NCI-H446 (cell line): Measurements from ENCODE around the gene CACNG8.
A peak's percentile ranks its signal among the peaks of the same experiment; 100 is the strongest.

Experiments
- DNase-seq, 2 experiments: peaks; one replicate each; lab custom pipeline; 2025; lab: John Stamatoyannopoulos, UW

The CACNG8 gene

DNA sequence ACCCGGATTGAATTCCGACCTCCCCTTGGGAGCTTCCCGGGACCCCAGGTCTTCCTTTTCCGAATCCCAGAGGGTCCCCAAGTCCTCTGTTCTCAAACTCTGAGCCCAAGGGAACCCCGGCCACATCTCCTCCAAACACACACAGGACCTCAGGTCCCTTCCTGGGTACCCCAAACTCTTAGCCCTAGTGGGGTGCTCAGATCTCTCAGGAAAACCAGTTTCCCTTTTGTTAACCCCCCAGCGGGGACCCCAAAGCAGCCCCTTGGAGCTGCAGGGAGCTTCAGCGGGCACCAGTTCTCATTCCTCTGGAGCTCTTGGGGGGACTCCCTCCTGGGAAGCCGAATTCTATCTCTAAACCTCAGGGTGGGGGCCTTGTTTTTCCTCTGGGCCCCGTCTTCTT lies 29.5 kb downstream of the CACNG8 start:
- DNase-seq = no peak

DNA sequence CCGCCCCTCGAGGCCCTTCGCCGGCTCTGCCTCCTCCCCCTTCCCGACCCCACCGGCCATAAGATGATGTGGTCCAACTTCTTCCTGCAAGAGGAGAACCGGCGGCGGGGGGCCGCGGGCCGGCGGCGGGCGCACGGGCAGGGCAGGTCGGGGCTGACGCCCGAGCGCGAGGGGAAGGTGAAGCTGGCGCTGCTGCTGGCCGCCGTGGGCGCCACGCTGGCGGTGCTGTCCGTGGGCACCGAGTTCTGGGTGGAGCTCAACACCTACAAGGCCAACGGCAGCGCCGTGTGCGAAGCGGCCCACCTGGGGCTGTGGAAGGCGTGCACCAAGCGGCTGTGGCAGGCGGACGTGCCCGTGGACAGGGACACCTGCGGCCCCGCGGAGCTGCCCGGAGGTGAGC lies 30.1 kb downstream of the CACNG8 start:
- no peak for DNase-seq

DNA sequence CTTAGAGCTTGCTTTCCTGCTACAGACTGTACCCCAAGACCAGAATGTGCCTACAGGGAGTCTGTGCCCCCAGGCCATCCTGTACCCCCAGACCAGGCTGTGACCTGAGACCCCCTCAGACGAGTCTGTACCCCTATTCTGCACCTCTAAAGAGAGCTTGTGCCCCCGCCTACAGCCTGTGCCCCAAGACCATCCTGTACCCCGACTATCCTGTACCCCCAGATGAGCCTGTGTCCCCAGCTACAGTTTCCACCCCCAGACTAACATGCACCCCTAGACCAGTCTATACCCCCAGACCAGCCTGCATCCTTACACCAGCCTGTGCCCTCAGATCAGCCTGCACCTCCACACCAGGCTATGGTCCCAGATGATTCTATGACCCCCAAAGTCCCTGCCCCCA lies 30.7 kb downstream of the CACNG8 start:
- DNase-seq = no peak

DNA sequence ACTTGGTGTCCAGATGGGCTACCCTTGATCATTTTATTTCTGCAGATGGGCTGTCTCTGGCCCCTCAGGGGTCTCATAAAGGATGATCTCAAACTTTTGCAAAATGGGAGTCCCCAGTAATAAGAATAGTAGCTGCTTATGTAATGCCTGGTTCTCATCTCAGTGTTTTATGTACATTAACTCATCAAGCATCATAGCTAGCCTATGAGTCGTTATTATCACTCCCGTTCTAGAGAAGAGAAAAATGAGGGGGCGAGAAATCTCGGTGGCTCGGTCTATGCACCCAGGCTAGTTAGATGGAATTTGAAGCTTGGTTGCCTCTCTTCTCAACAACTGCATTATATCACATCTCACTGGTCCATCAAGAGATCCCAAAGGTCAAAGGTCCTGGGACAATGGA lies 32.1 kb downstream of the CACNG8 start:
- DNase-seq = no peak

DNA sequence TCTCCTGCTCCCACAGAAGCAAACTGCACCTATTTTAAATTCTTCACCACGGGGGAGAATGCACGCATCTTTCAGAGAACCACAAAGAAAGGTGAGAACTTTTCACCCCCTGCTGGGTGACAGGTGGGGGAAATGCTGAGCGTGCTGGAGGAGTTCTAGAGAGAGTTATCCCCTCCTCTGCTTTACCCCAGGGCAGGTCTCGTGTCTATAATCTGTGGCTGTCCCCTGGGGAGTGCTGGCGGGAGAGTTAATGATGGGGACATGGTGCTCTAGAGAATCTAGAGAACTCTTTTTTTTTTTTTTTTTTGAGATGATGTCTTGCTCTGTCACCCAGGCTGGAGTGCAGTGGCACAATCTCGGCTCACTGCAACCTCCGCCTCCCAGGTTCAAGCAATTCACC lies 35.5 kb downstream of the CACNG8 start:
- no peak for DNase-seq

DNA sequence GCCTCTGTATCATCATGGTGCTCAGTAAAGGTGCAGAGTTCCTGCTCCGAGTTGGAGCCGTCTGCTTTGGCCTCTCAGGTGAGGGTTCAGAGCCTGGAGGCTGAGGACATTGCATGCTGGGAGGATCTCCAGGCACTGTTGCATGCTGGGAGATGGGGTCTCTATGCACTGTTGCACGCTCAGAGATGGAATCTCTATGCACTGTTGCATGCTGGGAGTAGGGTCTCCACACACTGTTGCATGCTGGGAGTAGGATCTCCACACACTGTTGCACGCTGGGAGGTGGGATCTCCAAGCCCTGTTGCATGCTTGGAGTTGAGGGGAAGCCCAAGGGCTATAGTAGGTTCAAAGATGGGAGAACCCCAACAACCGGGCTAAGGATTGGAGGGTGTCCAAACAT lies 37.0 kb downstream of the CACNG8 start:
- DNase-seq = no peak

- DNase-seq = no peak
Observed at GRCh38 chr19:54001496-54001895, 38.8 kb downstream of the CACNG8 start.

DNA sequence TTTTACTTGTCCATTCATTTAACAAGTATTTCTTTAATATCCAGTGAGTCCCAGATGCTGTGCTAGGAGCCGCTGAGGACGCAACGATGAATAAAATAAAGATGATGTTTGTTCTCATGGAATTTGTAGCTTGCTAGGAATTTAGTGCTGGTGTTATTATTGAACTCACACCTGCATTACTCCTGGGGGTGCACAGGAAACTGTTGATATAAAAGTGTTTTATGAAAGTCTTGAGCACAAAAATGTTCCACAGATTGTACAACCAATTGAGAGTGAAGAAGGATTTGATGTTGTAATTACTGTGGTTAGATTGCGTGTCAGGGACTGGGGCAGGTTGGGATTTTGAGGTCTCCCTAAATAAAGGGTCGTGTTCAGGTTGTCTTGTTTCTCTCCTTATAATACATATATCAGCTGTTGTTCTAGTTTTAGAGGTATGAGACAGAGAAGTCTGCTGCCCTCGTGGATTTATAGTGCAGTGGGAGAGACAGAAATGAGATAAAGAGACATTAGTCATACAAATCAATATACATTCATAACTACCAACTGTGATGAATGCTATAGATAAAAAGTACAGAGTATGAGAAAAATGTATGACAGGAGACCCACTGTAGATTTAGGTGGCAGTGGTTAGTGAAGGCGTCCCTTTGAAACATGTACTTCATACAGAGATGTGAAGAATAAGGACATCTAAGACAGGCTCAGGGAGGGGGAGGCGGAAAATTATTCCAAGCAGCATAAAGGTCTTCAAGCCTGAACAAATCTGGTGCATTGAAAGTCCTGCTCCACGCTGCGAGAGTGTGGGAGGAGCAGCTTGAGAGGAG lies 40.0 kb downstream of the CACNG8 start:
- DNase-seq = no peak

- DNase-seq = no peak
Observed at GRCh38 chr19:54009440-54009839, 46.7 kb downstream of the CACNG8 start.

DNA sequence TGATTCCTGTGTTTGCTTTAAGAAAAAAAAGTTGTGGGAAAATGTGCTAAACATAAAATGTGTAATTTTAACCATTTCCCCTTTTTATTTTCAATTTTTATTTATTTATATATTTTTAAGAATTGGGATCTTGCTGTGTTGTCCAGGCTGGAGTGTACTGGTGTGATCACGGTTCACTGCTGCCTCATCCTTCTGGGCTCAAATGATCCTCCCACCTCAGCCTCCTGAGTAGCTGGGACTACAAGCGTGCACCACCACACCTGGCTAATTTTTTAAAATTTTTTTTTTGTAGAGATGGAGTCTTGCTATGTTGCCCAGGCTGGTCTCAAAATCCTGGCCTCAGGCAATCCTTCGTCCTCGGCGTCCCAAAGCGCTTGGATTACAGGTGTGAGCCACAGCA lies 47.7 kb downstream of the CACNG8 start:
- DNase-seq = no peak

- DNase-seq = no peak
Observed at GRCh38 chr19:54011507-54012211, 48.9 kb downstream of the CACNG8 start.

- DNase-seq = no peak
Observed at GRCh38 chr19:54013866-54014265, 51.1 kb downstream of the CACNG8 start.

DNA sequence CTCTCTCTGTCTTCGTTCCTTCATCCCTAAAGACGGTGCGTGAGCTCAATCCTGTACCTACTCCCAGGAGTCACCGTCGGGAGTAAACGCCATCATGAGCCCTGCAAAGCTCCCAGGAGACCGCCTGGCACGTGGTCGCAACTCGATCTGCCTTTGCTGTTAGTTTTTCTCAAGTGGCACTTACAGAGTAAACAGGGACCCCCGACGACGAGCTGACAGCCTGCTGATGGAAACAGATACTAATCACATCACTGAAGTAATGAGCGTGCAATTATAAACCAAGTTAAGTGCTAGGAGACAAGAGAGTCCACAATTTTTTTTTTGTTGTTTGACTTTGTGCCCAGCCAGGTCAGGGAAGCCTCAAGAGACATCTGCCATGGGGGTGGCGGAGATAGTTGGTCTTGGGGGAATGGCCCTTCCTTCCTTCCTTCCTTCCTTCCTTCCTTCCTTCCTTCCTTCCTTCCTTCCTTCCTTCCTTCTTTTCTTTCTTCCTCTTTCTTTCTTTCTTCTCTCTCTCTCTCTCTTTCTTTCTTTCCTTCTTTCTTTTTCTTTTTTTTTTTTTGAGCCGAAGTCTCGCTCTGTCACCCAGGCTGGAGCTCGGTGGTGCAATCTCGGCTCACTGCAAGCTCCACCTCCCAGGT lies 52.3 kb downstream of the CACNG8 start:
- DNase-seq = no peak

GRCh38 chr19:54017261-54017660 lies 54.5 kb downstream of the CACNG8 start:
- peak in 1 of 2 experiments; percentile 9 for DNase-seq

DNA sequence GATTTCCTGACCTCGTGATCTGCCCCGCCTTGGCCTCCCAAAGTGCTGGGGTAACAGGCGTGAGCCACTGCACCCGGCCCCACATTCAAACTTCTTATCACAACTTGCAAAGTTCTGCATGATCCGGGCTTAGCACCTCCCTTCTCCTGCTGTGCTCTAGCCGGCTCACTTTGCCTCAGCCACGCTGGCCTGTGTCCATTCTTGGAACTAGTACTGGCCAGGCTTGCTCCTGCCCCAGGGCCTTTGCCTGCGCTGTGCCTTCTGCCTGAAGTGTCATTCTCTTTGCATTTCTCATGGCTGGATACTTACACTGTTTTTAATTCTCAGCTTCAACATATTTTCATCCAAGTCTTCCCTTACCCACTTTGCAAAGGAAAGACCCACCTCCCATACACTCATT lies 58.6 kb downstream of the CACNG8 start:
- no peak for DNase-seq

- no peak for DNase-seq
Observed at GRCh38 chr19:54021932-54022331, 59.2 kb downstream of the CACNG8 start.

DNA sequence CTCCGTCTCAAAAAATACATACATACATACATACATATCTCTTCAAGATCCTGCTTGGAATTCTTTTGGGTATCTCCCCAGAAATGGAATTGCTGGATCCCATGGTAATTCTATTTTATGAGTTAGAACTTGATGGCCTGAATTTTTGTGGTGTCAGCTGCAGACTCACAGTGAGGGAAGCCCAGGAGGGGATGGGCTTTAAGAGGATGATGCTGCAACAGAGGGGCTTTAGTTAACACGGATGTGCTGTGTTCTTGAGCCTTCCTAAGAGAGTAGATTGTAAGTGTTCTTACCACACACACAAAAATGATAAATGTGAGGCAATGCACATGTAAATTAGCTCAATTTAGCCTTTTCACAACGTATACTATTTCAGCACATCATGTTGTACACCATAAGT lies 60.5 kb downstream of the CACNG8 start:
- no peak for DNase-seq

GRCh38 chr19:54024660-54025059 lies 61.9 kb downstream of the CACNG8 start:
- no peak for DNase-seq

- DNase-seq = no peak
Observed at GRCh38 chr19:54026656-54027055, 63.9 kb downstream of the CACNG8 start.

DNA sequence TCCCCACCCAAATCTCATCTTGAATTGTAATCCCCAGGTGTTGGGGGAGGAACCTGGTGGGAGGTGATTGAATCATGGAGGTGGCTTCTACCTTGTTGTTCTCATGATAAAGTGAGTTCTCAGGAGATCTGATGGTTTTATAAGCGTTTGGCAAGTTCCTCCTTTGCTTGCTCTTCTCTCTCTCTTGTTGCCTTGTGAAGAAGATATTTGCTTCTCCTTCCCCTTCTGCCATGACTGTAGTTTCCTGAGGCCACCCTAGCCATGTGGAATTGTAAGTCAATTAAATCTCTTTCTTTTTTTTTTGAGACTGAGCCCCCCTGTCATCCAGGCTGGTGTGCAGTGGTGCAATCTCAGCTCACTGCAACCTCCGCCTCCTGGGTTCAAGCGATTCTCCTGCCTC lies 66.6 kb downstream of the CACNG8 start:
- DNase-seq = no peak

DNA sequence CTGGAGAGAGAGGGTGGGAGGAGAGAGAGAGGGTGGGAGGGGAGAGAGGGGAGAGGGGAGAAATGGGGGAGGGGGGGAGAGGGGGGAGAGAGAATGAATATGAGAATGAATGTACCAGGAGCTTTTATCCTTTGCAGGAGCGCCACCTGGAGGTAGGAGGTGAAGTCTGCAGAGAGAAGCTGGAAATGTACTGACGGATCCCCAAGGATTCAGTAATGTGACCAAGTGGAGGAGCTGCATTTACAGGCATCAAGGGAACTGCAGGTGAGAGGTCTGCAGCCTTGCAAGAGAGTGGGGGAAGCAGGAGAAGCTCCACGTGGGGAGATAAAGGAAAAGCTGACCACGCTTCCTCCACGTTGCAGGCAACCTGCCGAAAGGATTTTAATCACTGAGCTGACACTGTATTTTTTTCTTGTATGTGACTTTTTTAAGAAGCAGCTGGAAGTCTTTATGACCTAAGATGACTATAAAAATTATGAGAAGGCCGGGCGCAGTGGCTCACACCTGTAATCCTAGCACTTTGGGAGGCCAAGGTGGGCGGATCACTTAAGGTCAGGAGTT lies 67.3 kb downstream of the CACNG8 start:
- peak; percentile 19 to 62 for DNase-seq

DNA sequence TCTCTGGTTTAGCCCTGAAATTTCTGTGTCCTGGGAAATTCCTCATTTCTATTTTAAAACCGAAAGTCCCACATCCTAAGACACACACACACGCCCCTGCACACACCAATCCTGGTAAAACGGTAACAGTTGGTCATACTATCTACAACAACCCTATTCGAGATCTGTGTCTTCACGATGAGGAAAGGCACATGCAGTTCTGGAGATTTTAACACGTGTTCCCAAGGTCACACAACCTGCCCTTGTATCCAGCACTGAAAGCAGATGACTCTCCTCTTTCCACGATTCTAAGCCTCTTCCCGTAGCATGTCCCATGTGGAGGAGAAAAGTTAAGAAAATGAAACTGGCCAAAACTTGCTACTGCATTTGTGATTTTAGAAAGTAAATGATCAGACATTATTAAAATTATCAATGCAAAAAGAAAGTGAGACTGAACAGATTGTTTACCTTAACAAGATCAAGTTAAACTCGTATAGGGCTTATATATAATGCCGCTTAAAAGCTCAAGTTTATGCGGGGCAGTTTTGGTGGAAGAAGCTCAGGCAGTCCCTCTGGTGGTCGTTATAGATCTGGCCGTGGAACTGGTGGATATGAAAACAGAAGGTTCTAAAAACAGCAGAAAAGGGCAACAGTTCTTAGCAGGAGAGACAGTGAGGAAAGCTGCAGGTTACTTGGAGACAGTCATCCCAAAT lies 68.3 kb downstream of the CACNG8 start:
- DNase-seq = no peak
